Measurements from ENCODE around the gene USHBP1.

DNA sequence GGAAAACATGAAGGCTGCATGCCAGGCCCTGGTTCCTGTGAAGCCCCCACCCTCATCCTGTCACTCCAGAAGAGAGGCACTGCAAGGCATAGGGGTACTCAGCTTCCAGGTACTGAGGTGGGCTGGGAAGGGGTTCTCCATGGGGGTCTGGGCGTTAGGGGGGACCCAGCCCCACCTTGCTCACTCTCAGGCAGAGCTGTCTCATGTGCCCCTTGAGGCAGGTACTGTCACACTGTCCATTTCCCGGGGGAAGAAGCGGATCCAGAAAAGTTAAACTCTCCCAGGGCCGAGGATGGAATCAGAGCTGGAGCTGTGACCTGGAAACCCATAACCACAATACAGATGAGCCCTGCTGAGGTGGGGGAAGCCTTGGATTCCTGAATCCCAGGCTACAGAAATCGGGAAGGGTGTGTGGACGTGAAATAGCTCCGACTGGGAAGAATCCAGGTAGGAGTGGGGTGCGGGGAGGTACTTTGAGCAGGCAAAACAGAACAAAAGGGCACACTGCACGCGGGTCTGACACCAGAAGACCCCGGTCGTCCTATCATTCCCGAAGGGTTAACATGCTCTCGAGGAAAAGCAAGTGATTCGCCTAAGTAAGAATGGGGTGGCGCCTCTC lies 49.9 kb downstream of the USHBP1 start:
- TF ChIP-seq, protein P1, sequence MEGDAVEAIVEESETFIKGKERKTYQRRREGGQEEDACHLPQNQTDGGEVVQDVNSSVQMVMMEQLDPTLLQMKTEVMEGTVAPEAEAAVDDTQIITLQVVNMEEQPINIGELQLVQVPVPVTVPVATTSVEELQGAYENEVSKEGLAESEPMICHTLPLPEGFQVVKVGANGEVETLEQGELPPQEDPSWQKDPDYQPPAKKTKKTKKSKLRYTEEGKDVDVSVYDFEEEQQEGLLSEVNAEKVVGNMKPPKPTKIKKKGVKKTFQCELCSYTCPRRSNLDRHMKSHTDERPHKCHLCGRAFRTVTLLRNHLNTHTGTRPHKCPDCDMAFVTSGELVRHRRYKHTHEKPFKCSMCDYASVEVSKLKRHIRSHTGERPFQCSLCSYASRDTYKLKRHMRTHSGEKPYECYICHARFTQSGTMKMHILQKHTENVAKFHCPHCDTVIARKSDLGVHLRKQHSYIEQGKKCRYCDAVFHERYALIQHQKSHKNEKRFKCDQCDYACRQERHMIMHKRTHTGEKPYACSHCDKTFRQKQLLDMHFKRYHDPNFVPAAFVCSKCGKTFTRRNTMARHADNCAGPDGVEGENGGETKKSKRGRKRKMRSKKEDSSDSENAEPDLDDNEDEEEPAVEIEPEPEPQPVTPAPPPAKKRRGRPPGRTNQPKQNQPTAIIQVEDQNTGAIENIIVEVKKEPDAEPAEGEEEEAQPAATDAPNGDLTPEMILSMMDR (IDR thresholded peaks at IDR 0.05; ENCODE audit: low read length), result no peak
- TF ChIP-seq EZH2phosphoT487 (IDR thresholded peaks at IDR 0.05; ENCODE audit: low read length), result no peak
- no peak for TF ChIP-seq EZH2 (optimal IDR thresholded peaks at IDR 0.05; ENCODE audit: low read depth, low read length)
